GM19324 (cell line): Measurements from ENCODE around the gene EIF4B.

Source experiments
- ATAC-seq: cut with Tn5 transposase; IDR thresholded peaks from one replicate; pipeline ENCODE4 v1.9.1; 2021; ENCODE audit warnings: mild to moderate bottlenecking, moderate library complexity; ENCODE audit not compliant: unreplicated experiment, low FRiP score

EIF4B gene

GRCh38 chr12:53044896-53045695 lies 38.8 kb downstream of the EIF4B start:
- ATAC-seq = no peak

- no peak for ATAC-seq
These were observed 39.4 kb downstream of the EIF4B start for GRCh38 chr12:53045696-53046045.

GRCh38 chr12:53046655-53047220 lies 40.5 kb downstream of the EIF4B start:
- peak; percentile 19 for ATAC-seq

GRCh38 chr12:53047221-53048032 lies 41.2 kb downstream of the EIF4B start:
- peak; percentile 77 for ATAC-seq

GRCh38 chr12:53048033-53048779 lies 42.0 kb downstream of the EIF4B start:
- no peak for ATAC-seq

GRCh38 chr12:53048780-53049401 lies 42.6 kb downstream of the EIF4B start:
- no peak for ATAC-seq

GRCh38 chr12:53049571-53050318 lies 43.5 kb downstream of the EIF4B start, which contains the start of gene TNS2:
Gene TNS2 (plus strand): TSS chr12:53050065. CDS start chr12:53050186, 121 bp downstream.
- no peak for ATAC-seq

- no peak for ATAC-seq
These were observed 44.3 kb downstream of the EIF4B start for GRCh38 chr12:53050426-53051057.

GRCh38 chr12:53051058-53051880 lies 45.0 kb downstream of the EIF4B start:
- ATAC-seq = no peak

- ATAC-seq = no peak
These were observed 45.7 kb downstream of the EIF4B start for GRCh38 chr12:53051881-53052412.

GRCh38 chr12:53052419-53053217 lies 46.4 kb downstream of the EIF4B start:
- ATAC-seq = no peak

- no peak for ATAC-seq
These were observed 47.2 kb downstream of the EIF4B start for GRCh38 chr12:53053218-53054111.

- peak; percentile 86 for ATAC-seq
These were observed 48.0 kb downstream of the EIF4B start for GRCh38 chr12:53054112-53054878.

GRCh38 chr12:53055471-53056266 lies 49.4 kb downstream of the EIF4B start:
- no peak for ATAC-seq

- no peak for ATAC-seq
These were observed 50.0 kb downstream of the EIF4B start for GRCh38 chr12:53056296-53056695.
